HepG2 (cell line): ENCODE measurements around the gene TMEM255B. TPM values are rescaled to one million over a fixed set of nuclear protein-coding genes. Genes with fewer than 3 reads are reported as not detected.

ENCODE experiments used
- ATAC-seq: fragments of 200-7000 bp; cut with Tn5 transposase; 3 replicates; pipeline ENCODE4 v1.9.1; 2020; ENCODE audit warnings: mild to moderate bottlenecking, moderate library complexity
- BruUV-seq: library from RNA; stranded (reverse); fragments of 400-500 nt; replicated peaks from 2 replicates; lab custom pipeline; 2021; lab: Mats Ljungman, UMichigan
- CTCF ChIA-PET: fragments of 300-600 bp; formaldehyde crosslinking; extraction: SDS; loops from one replicate; lab custom pipeline; 2021; ENCODE audit warnings: low total read pairs, inconsistent platforms, low intra/inter-chr PET ratio; lab: Yijun Ruan, JAX
- POLR2A ChIA-PET: fragments of 350-600 bp; sonication (Branson Sonifier 250); formaldehyde crosslinking; loops from one replicate; lab custom pipeline; 2020; ENCODE audit warnings: antibody characterized with exemption, inconsistent platforms; lab: Yijun Ruan, JAX
- DNase-seq: peaks from one replicate; pipeline ENCODE4 v3.0.0-alpha.2; 2015; ENCODE audit warnings: low spot score
- FAIRE-seq: peaks from 3 replicates; lab custom pipeline; 2011; peaks lifted over from hg19 to GRCh38; lab: Jason Lieb, UNC
- H2AFZ ChIP-seq: one replicate; pipeline ENCODE4 v1.6.1; 2011; ENCODE audit warnings: low read length, inconsistent platforms
- H3K27ac ChIP-seq: fragments of 300-600 bp; 3 replicates; pipeline ENCODE4 v1.8.0; 2011; ENCODE audit warnings: mixed run types, mild to moderate bottlenecking, mixed read lengths, low read length, inconsistent platforms; ENCODE audit not compliant: insufficient read depth; ENCODE audit errors: extremely low read length
- H3K27me3 ChIP-seq, 2 experiments: fragments of 200-600 bp in 1 of 2; 2 replicates in 1 of 2; 3 replicates in 1 of 2; pipeline versions ENCODE4 v1.6.0 to v1.8.0; 2011; ENCODE audit warnings: low read length in 2 of 2, mild to moderate bottlenecking in 2 of 2, moderate library complexity in 2 of 2, inconsistent platforms in 1 of 2; ENCODE audit not compliant: insufficient read depth in 2 of 2, control insufficient read depth in 1 of 2
- H3K36me3 ChIP-seq, 2 experiments: fragments of 200-600 bp in 1 of 2; replicated peaks in 1 of 2; 2 replicates in 1 of 2; 3 replicates in 1 of 2; pipeline versions ENCODE4 v1.5.1 to v1.8.0; 2011; ENCODE audit warnings: low read length in 2 of 2, inconsistent platforms in 1 of 2; ENCODE audit not compliant: insufficient read depth in 2 of 2, control insufficient read depth in 1 of 2
- H3K4me1 ChIP-seq: 2 replicates; pipeline ENCODE4 v1.5.1; 2012; ENCODE audit warnings: low read length, inconsistent platforms; ENCODE audit not compliant: insufficient read depth
- H3K4me2 ChIP-seq: 2 replicates; pipeline ENCODE4 v1.6.0; 2011; ENCODE audit warnings: low read depth, low read length, inconsistent platforms
- H3K4me3 ChIP-seq, 3 experiments: fragments of 200-600 bp in 1 of 3; sonication (generic), shearing (Covaris generic) in 1 of 3; replicated peaks in 1 of 3; 2 replicates each; pipeline ENCODE4 v1.5.1; 2011 to 2016; ENCODE audit warnings: low read length in 3 of 3, inconsistent platforms in 2 of 3, low read depth in 2 of 3, mild to moderate bottlenecking in 2 of 3, control low read depth in 1 of 3, mixed read lengths in 1 of 3; ENCODE audit not compliant: insufficient read depth in 1 of 3
- H3K79me2 ChIP-seq: one replicate; pipeline ENCODE4 v1.6.1; 2011; ENCODE audit warnings: low read length, inconsistent platforms; ENCODE audit not compliant: insufficient read depth
- H3K9ac ChIP-seq: 2 replicates; pipeline ENCODE4 v1.6.0; 2011; ENCODE audit warnings: mild to moderate bottlenecking, low read depth, low read length, inconsistent platforms; ENCODE audit not compliant: insufficient read depth
- H3K9me3 ChIP-seq: 2 replicates; pipeline ENCODE4 v1.5.1; 2012; ENCODE audit warnings: mild to moderate bottlenecking, low read length
- H4K20me1 ChIP-seq: 2 replicates; pipeline ENCODE4 v1.6.0; 2011; ENCODE audit warnings: inconsistent platforms, mild to moderate bottlenecking, low read length, moderate library complexity; ENCODE audit not compliant: insufficient read depth
- EP300 ChIP-seq, 3 experiments: sonication (generic) in 1 of 3; formaldehyde crosslinking in 1 of 3; IDR thresholded peaks; 2 replicates each; pipeline versions ENCODE4 v1.5.1 to v1.6.1; 2011 to 2020; ENCODE audit warnings: low read depth in 2 of 3, low read length in 2 of 3, borderline replicate concordance in 1 of 3, improper control_type of control experiment in 1 of 3, mild to moderate bottlenecking in 1 of 3, missing genetic modification reagents in 1 of 3, moderate library complexity in 1 of 3
- TAF15 ChIP-seq: fragments of 200-400 bp; formaldehyde crosslinking; IDR thresholded peaks from one replicate; pipeline ENCODE4 v1.6.1; 2018; ENCODE audit warnings: mild to moderate bottlenecking, low read depth, low read length; ENCODE audit not compliant: poor library complexity, severe bottlenecking
- ZBTB33 ChIP-seq: sonication (generic); formaldehyde crosslinking; IDR thresholded peaks from 2 replicates; pipeline ENCODE4 v1.4.0; 2020; ENCODE audit warnings: missing genetic modification reagents
- ZNF432 ChIP-seq: sonication (generic); formaldehyde crosslinking; IDR thresholded peaks from 2 replicates; pipeline ENCODE4 v1.5.0; 2020; ENCODE audit warnings: missing genetic modification reagents, mild to moderate bottlenecking, borderline replicate concordance
- WGBS: methylation state at CpG from one replicate; pipeline ENCODE4 v1.1.6; 2017; ENCODE audit warnings: low lambda C conversion rate; 5-methylcytosine and 5-hydroxymethylcytosine counted together
- in situ Hi-C: cut with HindIII; loops from 2 replicates; pipeline ENCODE4 v1.10.0; 2017; ENCODE audit warnings: low pct_unique_long_range_greater_than_20kb; ENCODE audit not compliant: extremely low pct_ligation_motif_present
- intact Hi-C: fragments of 100-400 bp; cut with micrococcal nuclease; formaldehyde crosslinking; loops from one replicate; pipeline ENCODE4 v1.10.0; 2022; ENCODE audit not compliant: unreplicated experiment
- polyA plus RNA-seq, 8 experiments: library from polyadenylated mRNA; depleted of rRNA in 3 of 8; stranded (reverse) in 7 of 8; unstranded in 1 of 8; fragments of >200 nt; fragmentation: Illumina TruSeq in 4 of 8; extraction: Trizol in 4 of 8; gene quantifications; 2 replicates each; pipeline versions ENCODE4 v1.2.1 to v1.2.3, GENCODE V29; 2011 to 2016; ENCODE audit warnings: low read depth in 4 of 8, missing spikeins in 1 of 8, mixed read lengths in 1 of 8; ENCODE audit not compliant: insufficient read depth in 1 of 8
- total RNA-seq, 5 experiments: library from RNA; depleted of rRNA; stranded (reverse); fragments of >200 nt; fragmentation: Illumina TruSeq; extraction: Trizol; gene quantifications; 2 replicates each; pipeline ENCODE4 v1.2.3, GENCODE V29; 2016; ENCODE audit warnings: low read depth in 1 of 5

Gene TMEM255B
- total and polyA plus RNA-seq, 2 of the 13 experiments (the other 11 are each of a cell fraction or from before 2014, with no cell fraction given), result not detected

- Histone ChIP-seq H2AFZ (no peak overlapping the region), H3K4me2 (no peak overlapping the region), H3K9ac (no peak overlapping the region), H3K4me3 (no peak overlapping the region), H3K27ac (no peak overlapping the region), H3K4me1 (peaks cover 3% of the 10 kb centered on the region), H3K36me3 (no peaks in the 10 kb centered on the region), H3K27me3 (peaks cover 12 to 38% of the 10 kb centered on the region in 2 experiments; a peak in 4 of 5 replicates), H4K20me1 (no peaks in the 10 kb centered on the region)
- intact Hi-C loops, result no loop called here
- POLR2A ChIA-PET, result no interaction called here
- CTCF ChIA-PET, result no interaction called here
- no peak for ATAC-seq
- TF ChIP-seq EP300 (IDR thresholded peaks at IDR 0.05; ENCODE audit: low read depth in 2 of 2, low read length in 2 of 2) (no peak), EP300 (CRISPR knock-in tag; IDR thresholded peaks at IDR 0.05; ENCODE audit: borderline replicate concordance) (no peak), TAF15 (no peak), ZNF432 (CRISPR knock-in tag) (no peak), ZBTB33 (CRISPR knock-in tag) (no peak)
- TF ChIP-seq, all 625 proteins: peak for 0
- DNase-seq (no peak), FAIRE-seq (no peak)
- no TSS peak for BruUV-seq
- Histone ChIP-seq H3K79me2 (no peaks in the 10 kb centered on the region), H3K9me3 (no peaks in the 10 kb centered on the region)
- in situ Hi-C loops, result no loop called here
- WGBS, result 79% methylated on average over 3 of the region's 4 CpGs
These were observed 28.2 kb upstream of the TMEM255B start for GRCh38 chr13:113730831-113731191.
